Activated naive CD4-positive, alpha-beta T cell treated with anti-CD3 and anti-CD28 coated beads for 36 hours (primary cell): ENCODE data around the gene PKP1. TPM values are rescaled to one million over a fixed set of nuclear protein-coding genes. Genes with fewer than 3 reads are reported as not detected.
A peak's percentile ranks its signal among the peaks of the same experiment; 100 is the strongest.

ENCODE experiments used
- CTCF ChIA-PET: fragments of 350-600 bp; sonication (Branson Sonifier 250); formaldehyde crosslinking; loops from one replicate; lab custom pipeline; 2021; ENCODE audit warnings: antibody characterized with exemption; lab: Charles Lee
- DNase-seq: peaks from one replicate; pipeline ENCODE4 v3.0.0-alpha.2; 2020
- H3K27ac Mint-ChIP-seq: one replicate; pipeline ENCODE4 v1.8.0; 2021; ENCODE audit warnings: mild to moderate bottlenecking, mixed read lengths
- H3K27me3 Mint-ChIP-seq: one replicate; pipeline ENCODE4 v1.8.0; 2021; ENCODE audit warnings: low read depth, mixed read lengths
- H3K36me3 Mint-ChIP-seq: one replicate; pipeline ENCODE4 v1.8.0; 2021; ENCODE audit warnings: low read depth, mixed read lengths
- H3K4me1 Mint-ChIP-seq: one replicate; pipeline ENCODE4 v1.8.0; 2021; ENCODE audit warnings: low read depth, mixed read lengths
- H3K4me3 Mint-ChIP-seq: one replicate; pipeline ENCODE4 v1.8.0; 2021; ENCODE audit warnings: mild to moderate bottlenecking, moderate library complexity, mixed read lengths
- H3K9me3 Mint-ChIP-seq: one replicate; pipeline ENCODE4 v1.8.0; 2021; ENCODE audit warnings: mixed read lengths
- intact Hi-C: fragments of 100-400 bp; cut with micrococcal nuclease; formaldehyde crosslinking; loops from one replicate; pipeline ENCODE4 v1.15.1; 2023
- total RNA-seq, 2 experiments: library from RNA; stranded (reverse); gene quantifications; one replicate each; pipeline ENCODE4 v1.2.3, GENCODE V29; 2021

The PKP1 gene
- total RNA-seq, 2 experiments from 2014 or later: not detected

DNA sequence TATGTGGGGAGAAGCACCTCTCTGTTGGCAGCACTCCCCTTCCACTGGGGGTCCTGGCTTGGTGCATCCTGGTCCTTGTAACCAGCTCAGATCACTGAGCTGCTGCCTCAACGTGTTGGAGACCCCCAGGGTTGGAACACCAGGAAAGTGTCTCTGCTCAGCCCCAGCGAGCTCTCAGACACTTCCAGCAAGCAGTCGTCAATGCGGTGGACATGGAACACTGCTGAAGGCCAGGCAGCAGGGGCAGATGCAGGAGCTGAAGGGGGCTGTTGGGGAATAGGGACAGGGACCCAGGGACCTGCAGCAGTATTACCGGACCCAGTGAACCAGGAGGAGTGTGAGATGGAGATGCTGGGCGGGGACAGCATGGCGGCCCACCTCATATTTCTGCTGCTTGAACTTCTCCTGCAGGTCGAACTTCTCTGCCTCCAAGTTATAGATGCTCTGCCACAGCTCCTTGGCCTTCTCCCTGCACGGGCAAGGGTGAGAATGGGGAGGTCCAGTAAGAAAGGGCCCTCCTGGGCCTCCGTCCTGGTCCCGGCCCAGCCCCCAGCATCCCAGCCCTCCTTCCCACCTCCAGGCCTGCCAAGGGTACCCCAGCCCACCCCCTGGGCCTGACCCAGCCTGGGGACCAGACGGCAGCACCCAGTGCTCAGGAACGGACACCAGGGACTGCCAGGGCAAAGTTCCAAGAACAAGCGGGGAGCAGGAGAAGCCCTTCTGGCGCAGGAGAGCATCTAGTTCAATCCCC is 77.8 kb downstream of the PKP1 start:
- no peaks in the 10 kb centered on the region for H3K27me3 Mint-ChIP-seq
- intact Hi-C loops: loop anchor here (1.0 kb wide), 2 partner anchors 52 to 107 kb away; no protein-coding TSS in a partner anchor

DNA sequence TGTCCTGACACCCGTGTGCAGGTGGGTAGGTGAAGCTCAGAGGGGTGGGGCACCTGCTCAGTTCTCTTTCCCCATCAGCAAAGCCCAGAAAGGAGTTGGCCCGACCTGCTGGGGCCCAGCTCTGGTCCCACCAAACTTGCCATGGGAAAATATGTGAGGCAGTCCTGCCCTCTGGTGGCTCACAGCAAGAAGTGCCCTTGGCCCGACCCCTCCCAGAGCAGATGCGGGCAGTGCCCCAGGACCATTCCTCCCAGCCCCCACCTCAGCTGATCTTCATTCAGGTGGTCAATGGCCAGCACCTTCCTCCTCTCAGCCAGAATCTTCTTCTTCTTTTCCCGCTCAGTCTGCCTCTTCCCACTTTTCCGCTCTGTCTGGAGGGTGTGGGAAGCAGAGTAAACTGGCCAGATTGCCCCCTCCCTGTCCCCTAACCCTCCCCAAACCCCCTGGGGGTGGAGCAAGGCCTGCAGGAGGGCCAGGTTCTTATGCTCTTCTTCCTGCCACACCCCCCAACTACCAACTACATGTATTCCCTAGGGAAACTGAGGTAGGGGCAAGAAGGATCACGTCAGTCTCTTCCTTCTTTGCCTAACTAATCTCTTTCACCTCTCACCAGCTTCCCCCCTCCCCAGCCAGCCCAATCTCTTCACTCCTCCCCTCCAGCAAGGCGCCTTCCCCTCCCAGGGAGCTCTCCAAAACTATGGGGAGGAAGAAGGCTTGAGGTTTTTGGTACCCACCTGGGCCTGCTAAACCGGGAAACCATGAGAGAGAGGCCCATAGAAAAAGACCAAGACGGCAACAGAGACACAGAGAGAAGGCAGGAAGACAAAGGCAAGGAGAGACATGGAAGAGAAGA is 78.6 kb downstream of the PKP1 start:
- DNase-seq: peak; percentile 58
- intact Hi-C loops: loop anchor here (1.0 kb wide), 2 partner anchors 53 to 108 kb away; no protein-coding TSS in a partner anchor
- CTCF ChIA-PET: interaction anchor here (0.7 to 4.2 kb wide), 14 partner anchors 11 to 147 kb away, joined by 3 to 34 read pairs (median 4); partner anchors contain the start of gene TNNT2

More for the DNA sequence above, 77.8 kb downstream of the PKP1 start:
- no peak overlapping the region for H3K4me3 Mint-ChIP-seq
- CTCF ChIA-PET: interaction anchor here (0.7 to 4.2 kb wide), 9 partner anchors 12 to 138 kb away, joined by 3 to 34 read pairs (median 4); partner anchors contain the start of gene TNNT2
- H3K36me3 Mint-ChIP-seq: no peaks in the 10 kb centered on the region
- no peaks in the 10 kb centered on the region for H3K4me1 Mint-ChIP-seq
- H3K9me3 Mint-ChIP-seq: no peaks in the 10 kb centered on the region
- DNase-seq: no peak
- H3K27ac Mint-ChIP-seq: no peak overlapping the region

DNA sequence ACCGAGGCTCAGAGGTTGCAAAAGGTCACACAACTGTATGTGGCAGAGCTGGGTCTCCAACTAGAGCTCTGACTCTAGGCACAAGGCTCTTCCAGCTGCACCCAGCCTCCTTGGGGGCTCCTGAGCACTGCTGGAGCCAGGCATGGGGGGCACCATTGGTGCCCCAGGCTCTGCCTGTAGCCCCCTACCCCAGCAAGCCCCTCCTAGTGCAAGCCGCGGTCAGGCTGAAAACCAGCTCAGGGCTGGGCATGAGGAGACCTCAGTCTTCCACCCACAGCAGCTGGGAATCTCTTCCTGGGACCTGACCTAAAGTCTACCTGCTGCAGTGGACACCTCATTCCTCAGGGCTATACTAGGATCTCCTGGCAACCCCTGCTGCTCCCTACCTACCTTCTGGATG is 79.6 kb downstream of the PKP1 start:
- Mint-ChIP-seq H3K27me3 (peaks cover 3% of the 10 kb centered on the region), H3K27ac (no peak overlapping the region), H3K9me3 (no peaks in the 10 kb centered on the region), H3K36me3 (no peaks in the 10 kb centered on the region), H3K4me3 (no peak overlapping the region), H3K4me1 (no peaks in the 10 kb centered on the region)
- DNase-seq: no peak
- CTCF ChIA-PET: interaction anchor here (0.8 to 4.2 kb wide), 8 partner anchors 9 to 148 kb away, joined by 3 to 34 read pairs (median 4); no protein-coding TSS in a partner anchor
- intact Hi-C loops: no loop called here

More for the DNA sequence above, 78.6 kb downstream of the PKP1 start:
- Mint-ChIP-seq H3K36me3 (no peaks in the 10 kb centered on the region), H3K4me1 (no peaks in the 10 kb centered on the region), H3K4me3 (no peak overlapping the region), H3K27ac (no peak overlapping the region), H3K27me3 (no peaks in the 10 kb centered on the region), H3K9me3 (no peaks in the 10 kb centered on the region)

DNA sequence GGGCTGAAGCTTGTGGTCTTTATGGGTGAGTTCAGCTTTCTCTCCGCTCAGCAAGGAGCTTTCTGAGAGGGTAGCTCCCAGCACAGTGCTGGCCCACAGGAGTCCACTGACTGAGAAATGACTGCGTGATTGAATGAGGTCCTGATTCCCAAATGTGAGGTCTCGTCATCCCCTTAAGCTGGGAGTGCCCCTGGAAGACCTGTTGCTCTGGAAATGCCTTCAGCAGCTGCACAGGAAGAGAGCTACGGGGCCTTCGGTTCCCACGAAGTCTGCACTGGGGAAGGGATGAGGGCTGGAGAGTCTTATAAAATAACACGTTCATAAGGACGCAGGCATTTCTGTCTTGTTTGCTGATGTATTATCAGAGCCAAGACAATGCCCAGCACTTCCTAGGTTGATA is 80.2 kb downstream of the PKP1 start:
- CTCF ChIA-PET: interaction anchor here (1.0 to 4.2 kb wide), 7 partner anchors 8 to 149 kb away, joined by 3 to 34 read pairs (median 4); no protein-coding TSS in a partner anchor
- Mint-ChIP-seq H3K4me3 (no peak overlapping the region), H3K4me1 (no peaks in the 10 kb centered on the region), H3K36me3 (no peaks in the 10 kb centered on the region), H3K27ac (no peak overlapping the region), H3K27me3 (peaks cover 3% of the 10 kb centered on the region), H3K9me3 (no peaks in the 10 kb centered on the region)
- DNase-seq: no peak
- intact Hi-C loops: no loop called here

DNA sequence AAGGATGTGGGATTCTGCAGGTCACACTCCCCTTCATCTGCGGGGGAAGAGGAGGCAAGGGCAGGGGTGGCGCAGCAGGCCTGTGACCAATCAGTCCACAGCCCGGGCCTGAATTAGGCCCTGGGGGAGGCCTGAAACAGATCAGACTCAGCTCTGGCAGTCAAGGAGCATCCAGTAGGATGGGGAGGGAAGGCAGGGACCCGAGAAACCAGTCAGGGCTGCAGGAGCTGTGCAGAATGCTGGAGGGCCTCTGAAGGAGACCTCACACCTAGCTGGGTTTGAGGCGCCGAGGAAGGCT is 81.5 kb downstream of the PKP1 start:
- DNase-seq: no peak
- Mint-ChIP-seq H3K36me3 (no peaks in the 10 kb centered on the region), H3K4me1 (no peaks in the 10 kb centered on the region), H3K27ac (no peak overlapping the region), H3K9me3 (no peaks in the 10 kb centered on the region), H3K4me3 (no peak overlapping the region), H3K27me3 (peaks cover 10% of the 10 kb centered on the region)
- intact Hi-C loops: no loop called here
- CTCF ChIA-PET: no interaction called here

DNA sequence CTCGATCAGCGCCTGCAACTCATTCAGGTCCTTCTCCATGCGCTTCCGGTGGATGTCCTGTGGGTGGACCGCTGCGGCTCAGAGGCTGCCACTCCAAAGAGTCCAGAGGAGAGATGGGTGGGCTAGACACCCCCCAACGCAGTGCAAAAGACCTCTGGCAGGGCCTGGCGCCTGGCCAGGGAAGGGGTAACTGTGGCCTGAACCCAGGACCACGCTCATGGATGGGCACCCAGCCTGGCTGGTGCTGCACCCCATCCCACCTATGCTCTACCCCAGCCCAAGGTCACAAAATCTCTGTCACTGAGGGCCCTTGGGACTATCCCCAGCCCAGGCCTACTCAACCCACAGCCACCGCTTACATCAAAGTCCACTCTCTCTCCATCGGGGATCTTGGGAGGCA is 81.9 kb downstream of the PKP1 start:
- H3K27me3 Mint-ChIP-seq: peaks cover 10% of the 10 kb centered on the region
- no peak overlapping the region for H3K27ac Mint-ChIP-seq
- intact Hi-C loops: no loop called here
- no peaks in the 10 kb centered on the region for H3K36me3 Mint-ChIP-seq
- no peak for DNase-seq
- no peak overlapping the region for H3K4me3 Mint-ChIP-seq
- CTCF ChIA-PET: no interaction called here
- no peaks in the 10 kb centered on the region for H3K4me1 Mint-ChIP-seq
- H3K9me3 Mint-ChIP-seq: no peaks in the 10 kb centered on the region

DNA sequence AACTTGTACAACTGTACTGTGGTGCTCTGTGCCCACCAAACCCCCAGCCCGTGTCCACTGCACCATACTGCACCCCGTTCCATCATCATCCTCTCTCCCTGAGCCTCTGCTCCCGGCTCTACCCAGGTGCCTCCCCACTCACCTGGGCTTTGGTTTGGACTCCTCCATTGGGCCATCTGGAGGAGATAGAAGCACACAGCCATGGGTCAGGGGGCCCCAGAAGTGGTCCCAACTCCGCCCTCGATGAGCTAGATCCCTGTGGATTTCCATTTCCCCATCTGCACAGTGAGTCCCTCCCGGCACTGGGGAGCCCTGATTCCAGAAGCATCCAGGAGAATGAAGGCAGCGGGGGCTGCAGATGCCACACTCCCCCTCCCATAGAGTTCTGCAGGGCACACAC is 83.4 kb downstream of the PKP1 start:
- no peak overlapping the region for H3K4me3 Mint-ChIP-seq
- peaks cover 10% of the 10 kb centered on the region for H3K27me3 Mint-ChIP-seq
- no peaks in the 10 kb centered on the region for H3K4me1 Mint-ChIP-seq
- CTCF ChIA-PET: no interaction called here
- H3K27ac Mint-ChIP-seq: no peak overlapping the region
- DNase-seq: no peak
- no peaks in the 10 kb centered on the region for H3K36me3 Mint-ChIP-seq
- no peaks in the 10 kb centered on the region for H3K9me3 Mint-ChIP-seq
- intact Hi-C loops: no loop called here

DNA sequence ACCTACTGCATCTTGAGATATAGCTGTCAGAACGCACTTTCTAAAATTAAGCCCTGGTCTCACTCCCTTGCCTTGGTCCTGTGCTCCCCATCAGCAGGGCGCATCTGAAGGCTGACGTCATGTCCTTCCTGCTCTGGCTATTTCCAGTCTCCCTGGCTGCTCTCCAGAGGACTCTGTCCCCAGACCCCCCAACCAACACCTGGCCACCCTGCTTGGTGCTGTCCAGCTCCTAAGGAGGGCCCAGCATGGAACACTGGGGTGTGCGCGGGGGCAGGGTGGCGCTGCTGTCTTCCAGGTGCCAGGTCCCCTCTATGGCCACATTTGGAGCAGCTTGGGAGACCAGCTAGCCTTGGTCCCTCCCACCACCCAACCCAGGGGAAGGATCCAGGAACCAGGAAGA is 85.9 kb downstream of the PKP1 start:
- CTCF ChIA-PET: interaction anchor here (0.8 kb wide), 1 partner anchor 66 kb away, joined by 3 read pairs; no protein-coding TSS in a partner anchor
- H3K4me3 Mint-ChIP-seq: no peak overlapping the region
- H3K4me1 Mint-ChIP-seq: no peaks in the 10 kb centered on the region
- DNase-seq: no peak
- H3K9me3 Mint-ChIP-seq: no peaks in the 10 kb centered on the region
- H3K27me3 Mint-ChIP-seq: peaks cover 14% of the 10 kb centered on the region
- no peaks in the 10 kb centered on the region for H3K36me3 Mint-ChIP-seq
- H3K27ac Mint-ChIP-seq: no peak overlapping the region
- intact Hi-C loops: no loop called here

DNA sequence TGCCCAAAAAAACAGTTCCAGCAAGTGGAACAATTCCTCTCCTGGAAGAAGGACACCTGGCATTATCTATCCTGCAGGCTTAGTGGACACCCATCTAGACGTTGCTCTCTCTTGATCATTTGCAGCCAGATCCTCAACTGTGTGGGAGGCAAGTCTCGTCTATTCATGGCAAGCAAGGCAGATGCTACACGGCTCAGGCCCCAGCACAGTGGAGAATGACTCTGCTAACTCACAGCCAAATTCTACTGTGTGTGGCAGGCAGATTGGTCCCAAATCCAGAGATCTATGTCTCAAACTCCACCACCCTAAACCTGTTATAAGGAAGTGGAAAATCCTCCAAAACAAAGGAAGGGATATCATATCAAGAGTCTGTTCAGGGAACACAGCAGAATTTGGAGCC is 87.2 kb downstream of the PKP1 start:
- no peak overlapping the region for H3K4me3 Mint-ChIP-seq
- CTCF ChIA-PET: no interaction called here
- peaks cover 14% of the 10 kb centered on the region for H3K27me3 Mint-ChIP-seq
- H3K9me3 Mint-ChIP-seq: no peaks in the 10 kb centered on the region
- H3K27ac Mint-ChIP-seq: no peak overlapping the region
- no peaks in the 10 kb centered on the region for H3K4me1 Mint-ChIP-seq
- no peak for DNase-seq
- intact Hi-C loops: no loop called here
- no peaks in the 10 kb centered on the region for H3K36me3 Mint-ChIP-seq

DNA sequence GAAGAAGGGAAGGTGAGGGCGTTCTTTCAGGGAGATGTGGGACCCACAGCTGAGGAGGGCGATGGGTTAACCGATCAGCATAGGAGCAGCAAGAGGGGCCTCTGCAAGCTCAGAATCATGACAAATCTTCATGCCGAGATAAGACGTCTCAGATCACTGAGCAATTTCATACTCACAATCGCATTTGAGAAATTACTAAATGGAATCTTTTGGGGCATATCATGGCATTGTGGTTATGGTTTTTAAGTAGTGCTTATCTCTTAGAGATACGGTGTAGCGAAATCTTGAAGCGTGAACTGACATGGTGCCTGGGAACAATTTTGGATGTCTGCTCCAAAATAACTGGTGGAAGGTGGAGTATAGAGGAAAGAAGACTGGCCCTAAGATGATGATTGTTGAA is 88.0 kb downstream of the PKP1 start:
- H3K4me1 Mint-ChIP-seq: no peaks in the 10 kb centered on the region
- H3K36me3 Mint-ChIP-seq: no peaks in the 10 kb centered on the region
- H3K27me3 Mint-ChIP-seq: peaks cover 16% of the 10 kb centered on the region
- DNase-seq: no peak
- intact Hi-C loops: no loop called here
- no peak overlapping the region for H3K4me3 Mint-ChIP-seq
- CTCF ChIA-PET: no interaction called here
- no peak overlapping the region for H3K27ac Mint-ChIP-seq
- H3K9me3 Mint-ChIP-seq: no peaks in the 10 kb centered on the region

DNA sequence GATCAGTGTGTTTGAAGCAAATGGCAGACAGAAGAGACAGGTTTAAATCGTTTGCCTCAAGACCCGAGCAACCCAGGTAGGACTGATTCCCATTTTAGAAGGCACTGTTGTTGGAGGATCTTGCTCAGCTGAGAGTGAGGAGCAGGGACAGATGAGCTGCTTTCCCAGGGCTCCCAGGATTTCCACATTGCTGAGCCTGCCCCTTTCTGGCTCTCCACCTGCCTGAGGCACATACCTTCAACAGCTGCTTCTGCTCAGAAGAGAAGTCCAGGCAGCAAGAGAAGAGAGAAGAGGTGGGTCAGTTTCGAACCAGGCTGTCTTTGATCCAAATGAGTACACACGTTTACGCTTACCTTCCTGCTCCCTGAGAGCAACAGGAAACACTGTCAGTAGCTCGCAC is 88.5 kb downstream of the PKP1 start:
- H3K4me1 Mint-ChIP-seq: no peaks in the 10 kb centered on the region
- H3K9me3 Mint-ChIP-seq: no peaks in the 10 kb centered on the region
- CTCF ChIA-PET: interaction anchor here (0.9 to 1.9 kb wide), 2 partner anchors 11 to 34 kb away, joined by 3 to 5 read pairs; no protein-coding TSS in a partner anchor
- no peak overlapping the region for H3K4me3 Mint-ChIP-seq
- no peak for DNase-seq
- intact Hi-C loops: no loop called here
- no peaks in the 10 kb centered on the region for H3K36me3 Mint-ChIP-seq
- no peak overlapping the region for H3K27ac Mint-ChIP-seq
- H3K27me3 Mint-ChIP-seq: peaks cover 16% of the 10 kb centered on the region

DNA sequence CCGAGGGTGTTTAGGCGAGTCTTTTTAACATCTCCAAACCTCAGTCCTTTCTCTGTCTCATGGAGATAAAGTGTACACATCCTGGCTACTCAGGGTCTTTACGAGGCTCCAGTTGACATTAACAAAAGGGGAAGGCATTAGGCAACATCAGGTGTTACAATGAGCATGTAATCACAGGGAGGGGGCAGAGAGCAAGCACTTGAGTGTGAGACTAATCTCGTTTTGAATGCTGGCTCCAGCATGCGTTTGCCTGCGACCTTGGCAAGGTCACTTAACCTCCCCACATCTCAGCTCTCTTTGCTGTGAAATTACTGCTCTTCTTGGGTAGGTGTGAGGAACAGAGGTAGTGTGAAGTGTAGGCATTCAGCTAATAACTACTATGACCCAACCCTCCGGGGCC is 91.1 kb downstream of the PKP1 start:
- no peak for DNase-seq
- Mint-ChIP-seq H3K27ac (no peak overlapping the region), H3K36me3 (no peaks in the 10 kb centered on the region), H3K9me3 (no peaks in the 10 kb centered on the region), H3K4me1 (no peaks in the 10 kb centered on the region), H3K27me3 (peaks cover 5% of the 10 kb centered on the region), H3K4me3 (no peak overlapping the region)
- intact Hi-C loops: no loop called here
- CTCF ChIA-PET: interaction anchor here (2.9 kb wide), 1 partner anchor 11 kb away, joined by 12 read pairs; no protein-coding TSS in a partner anchor
